ENCODE data around the gene UBE2R2.

Gene UBE2R2

GRCh38 chr9:33884856-33885701, 68.1 kb downstream of the UBE2R2 start:
- DNase-seq (ENCODE audit: low read depth) = no peak

GRCh38 chr9:33885948-33886347, 69.0 kb downstream of the UBE2R2 start:
- no peak for DNase-seq (ENCODE audit: low read depth)

- no peak for DNase-seq (ENCODE audit: low read depth)
Measured at GRCh38 chr9:33893861-33894260, 76.9 kb downstream of the UBE2R2 start.

- no peak for DNase-seq (ENCODE audit: low read depth)
Measured at GRCh38 chr9:33894316-33894715, 77.4 kb downstream of the UBE2R2 start.

GRCh38 chr9:33903157-33903780, 86.3 kb downstream of the UBE2R2 start:
- DNase-seq (ENCODE audit: low read depth) = no peak

- no peak for DNase-seq (ENCODE audit: low read depth)
Measured at GRCh38 chr9:33905137-33905536, 88.2 kb downstream of the UBE2R2 start.

GRCh38 chr9:33906769-33907168, 89.8 kb downstream of the UBE2R2 start:
- no peak for DNase-seq (ENCODE audit: low read depth)

GRCh38 chr9:33907347-33907746, 90.4 kb downstream of the UBE2R2 start:
- no peak for DNase-seq (ENCODE audit: low read depth)

GRCh38 chr9:33908114-33908513, 91.2 kb downstream of the UBE2R2 start:
- DNase-seq (ENCODE audit: low read depth) = no peak

GRCh38 chr9:33908749-33909148, 91.8 kb downstream of the UBE2R2 start:
- no peak for DNase-seq (ENCODE audit: low read depth)

- DNase-seq (ENCODE audit: low read depth) = no peak
Measured at GRCh38 chr9:33913541-33913940, 96.6 kb downstream of the UBE2R2 start.

GRCh38 chr9:33914887-33915628, 98.1 kb downstream of the UBE2R2 start:
- DNase-seq (ENCODE audit: low read depth) = no peak

GRCh38 chr9:33917036-33917435, 100.1 kb downstream of the UBE2R2 start:
- DNase-seq (ENCODE audit: low read depth) = no peak

- no peak for DNase-seq (ENCODE audit: low read depth)
Measured at GRCh38 chr9:33919276-33919897, 102.4 kb downstream of the UBE2R2 start.

GRCh38 chr9:33921967-33922895, 105.3 kb downstream of the UBE2R2 start:
- no peak for DNase-seq (ENCODE audit: low read depth)

GRCh38 chr9:33923079-33923478, 106.1 kb downstream of the UBE2R2 start:
- no peak for DNase-seq (ENCODE audit: low read depth)

GRCh38 chr9:33923998-33924701, 107.2 kb downstream of the UBE2R2 start:
- no peak for DNase-seq (ENCODE audit: low read depth)

- DNase-seq (ENCODE audit: low read depth) = no peak
Measured at GRCh38 chr9:33924978-33925797, 108.2 kb downstream of the UBE2R2 start.

- DNase-seq (ENCODE audit: low read depth) = no peak
Measured at GRCh38 chr9:33926746-33927485, 110.0 kb downstream of the UBE2R2 start.
